HepG2 (cell line): Measurements from ENCODE around the gene C15orf62. TPM values are rescaled to one million over a fixed set of nuclear protein-coding genes. Genes with fewer than 3 reads are reported as not detected.

Experiments used
- ARID2 ChIP-seq: sonication (generic); formaldehyde crosslinking; IDR thresholded peaks from 2 replicates; pipeline ENCODE4 v1.8.1; 2022; ENCODE audit warnings: mild to moderate bottlenecking, missing genetic modification reagents, borderline replicate concordance
- CCAR2 ChIP-seq: fragments of 200-400 bp; formaldehyde crosslinking; optimal IDR thresholded peaks from 2 replicates; pipeline ENCODE3; 2018; ENCODE audit warnings: low read depth, mild to moderate bottlenecking, low read length, moderate library complexity
- ESRRA ChIP-seq: sonication (generic); formaldehyde crosslinking; IDR thresholded peaks from 2 replicates; pipeline ENCODE4 v1.5.1; 2020; ENCODE audit warnings: mild to moderate bottlenecking, low read depth, missing genetic modification reagents
- IRX3 ChIP-seq: sonication (generic); formaldehyde crosslinking; IDR thresholded peaks from 2 replicates; pipeline ENCODE4 v1.8.1; 2023; ENCODE audit warnings: mild to moderate bottlenecking, low read depth, missing genetic modification reagents, borderline replicate concordance
- ISL2 ChIP-seq: sonication (generic); formaldehyde crosslinking; IDR thresholded peaks from 2 replicates; pipeline ENCODE4 v1.5.0; 2020; ENCODE audit warnings: missing genetic modification reagents
- NR2F6 ChIP-seq, 2 experiments: IDR thresholded peaks; 2 replicates each; pipeline ENCODE4 v1.6.1; 2016; ENCODE audit warnings: antibody characterized with exemption in 1 of 2, mild to moderate bottlenecking in 1 of 2
- POGZ ChIP-seq: sonication (generic); formaldehyde crosslinking; IDR thresholded peaks from 2 replicates; pipeline ENCODE4 v1.4.0; 2020; ENCODE audit warnings: mild to moderate bottlenecking, missing genetic modification reagents
- PTBP1 ChIP-seq: fragments of 200-400 bp; formaldehyde crosslinking; IDR thresholded peaks from 2 replicates; pipeline ENCODE4 v1.6.1; 2018; ENCODE audit warnings: low read length, low read depth; ENCODE audit not compliant: poor library complexity, severe bottlenecking
- RARG ChIP-seq: sonication (generic); formaldehyde crosslinking; IDR thresholded peaks from 2 replicates; pipeline ENCODE4 v1.4.0; 2020; ENCODE audit warnings: low read depth, mild to moderate bottlenecking, missing genetic modification reagents
- TBX3 ChIP-seq: fragments of 450-650 bp; IDR thresholded peaks from 2 replicates; pipeline ENCODE4 v1.6.1; 2017; ENCODE audit warnings: antibody characterized with exemption, mild to moderate bottlenecking, inconsistent platforms, borderline replicate concordance
- THYN1 ChIP-seq: sonication (generic); formaldehyde crosslinking; IDR thresholded peaks from 2 replicates; pipeline ENCODE4 v1.8.1; 2023; ENCODE audit warnings: low read depth, mild to moderate bottlenecking, moderate library complexity, missing genetic modification reagents, borderline replicate concordance
- ZNF160 ChIP-seq: sonication (generic); formaldehyde crosslinking; IDR thresholded peaks from 2 replicates; pipeline ENCODE4 v1.8.0; 2022; ENCODE audit warnings: mild to moderate bottlenecking, inconsistent platforms, missing genetic modification reagents
- ZNF317 ChIP-seq: sonication (generic); formaldehyde crosslinking; IDR thresholded peaks from 2 replicates; pipeline ENCODE4 v1.5.0; 2020; ENCODE audit warnings: mild to moderate bottlenecking, missing genetic modification reagents
- ZNF569 ChIP-seq: sonication (generic); formaldehyde crosslinking; IDR thresholded peaks from 2 replicates; pipeline ENCODE4 v1.5.0; 2020; ENCODE audit warnings: mild to moderate bottlenecking, missing genetic modification reagents, moderate library complexity, borderline replicate concordance
- ZNF720 ChIP-seq: sonication (generic); formaldehyde crosslinking; IDR thresholded peaks from 2 replicates; pipeline ENCODE4 v1.4.0; 2020; ENCODE audit warnings: missing genetic modification reagents
- ZNF75D ChIP-seq: sonication (generic); formaldehyde crosslinking; IDR thresholded peaks from 2 replicates; pipeline ENCODE4 v1.8.1; 2023; ENCODE audit warnings: missing genetic modification reagents, mild to moderate bottlenecking, borderline replicate concordance
- polyA plus RNA-seq, 8 experiments: library from polyadenylated mRNA; depleted of rRNA in 3 of 8; stranded (reverse) in 7 of 8; unstranded in 1 of 8; fragments of >200 nt; fragmentation: Illumina TruSeq in 4 of 8; extraction: Trizol in 4 of 8; gene quantifications; 2 replicates each; pipeline versions ENCODE4 v1.2.1 to v1.2.3, GENCODE V29; 2011 to 2016; ENCODE audit warnings: low read depth in 4 of 8, missing spikeins in 1 of 8, mixed read lengths in 1 of 8; ENCODE audit not compliant: insufficient read depth in 1 of 8
- total RNA-seq, 5 experiments: library from RNA; depleted of rRNA; stranded (reverse); fragments of >200 nt; fragmentation: Illumina TruSeq; extraction: Trizol; gene quantifications; 2 replicates each; pipeline ENCODE4 v1.2.3, GENCODE V29; 2016; ENCODE audit warnings: low read depth in 1 of 5
- TF ChIP-seq, protein P1 (sequence below): sonication (generic); formaldehyde crosslinking; IDR thresholded peaks from 2 replicates; pipeline ENCODE4 v1.5.0; 2020; ENCODE audit warnings: mild to moderate bottlenecking, missing genetic modification reagents, borderline replicate concordance
- TF ChIP-seq, protein P2 (sequence below): sonication (generic); formaldehyde crosslinking; IDR thresholded peaks from 2 replicates; pipeline ENCODE4 v1.5.1; 2020; ENCODE audit warnings: mild to moderate bottlenecking, missing genetic modification reagents, borderline replicate concordance
- TF ChIP-seq, protein P3 (sequence below): sonication (generic); formaldehyde crosslinking; IDR thresholded peaks from 2 replicates; pipeline ENCODE4 v1.5.0; 2020; ENCODE audit warnings: missing genetic modification reagents
- TF ChIP-seq, protein P4 (sequence below): sonication (generic); formaldehyde crosslinking; IDR thresholded peaks from 2 replicates; pipeline ENCODE4 v1.4.0; 2020; ENCODE audit warnings: missing genetic modification reagents

The C15orf62 gene
- total and polyA plus RNA-seq, 2 of the 13 experiments (the other 11 are each of a cell fraction or from before 2014, with no cell fraction given) = 0.51 to 1.1 TPM

DNA sequence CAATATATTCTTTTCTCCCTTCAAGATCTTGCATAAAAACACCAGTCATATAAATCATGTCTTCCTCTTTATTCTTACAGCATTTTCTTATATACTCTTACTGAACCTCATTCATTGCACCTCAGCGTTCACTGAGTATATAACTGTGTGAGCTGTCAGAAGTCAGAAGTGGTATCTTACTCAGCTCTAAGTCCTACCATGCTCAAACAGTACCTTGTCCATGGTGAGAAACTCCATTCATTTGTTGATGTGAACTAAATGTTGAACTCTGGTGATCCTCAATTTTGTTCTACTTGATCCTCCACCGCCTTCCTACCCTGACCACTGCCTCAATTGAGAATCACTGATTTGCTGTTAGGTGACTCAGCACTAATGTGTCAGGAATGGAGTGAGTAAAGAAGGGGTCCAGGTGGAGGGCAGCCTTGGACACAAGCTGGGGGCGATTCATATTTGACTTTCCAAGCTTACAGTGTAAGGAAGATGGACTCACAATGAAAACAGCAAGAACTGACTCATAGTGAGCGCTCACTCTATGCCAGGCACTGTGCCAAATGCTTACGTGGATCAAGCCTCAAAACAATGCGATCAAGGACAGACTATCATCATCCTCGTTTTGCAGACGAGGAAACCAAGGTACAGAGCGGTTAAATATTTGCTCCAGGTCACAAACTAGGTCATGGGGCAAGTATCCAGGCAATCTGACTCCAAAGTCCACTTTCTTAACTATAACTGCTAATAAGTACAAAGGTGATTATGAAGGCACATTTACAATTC, 23.6 kb downstream of the C15orf62 start (continued):
- TF ChIP-seq, protein P1, sequence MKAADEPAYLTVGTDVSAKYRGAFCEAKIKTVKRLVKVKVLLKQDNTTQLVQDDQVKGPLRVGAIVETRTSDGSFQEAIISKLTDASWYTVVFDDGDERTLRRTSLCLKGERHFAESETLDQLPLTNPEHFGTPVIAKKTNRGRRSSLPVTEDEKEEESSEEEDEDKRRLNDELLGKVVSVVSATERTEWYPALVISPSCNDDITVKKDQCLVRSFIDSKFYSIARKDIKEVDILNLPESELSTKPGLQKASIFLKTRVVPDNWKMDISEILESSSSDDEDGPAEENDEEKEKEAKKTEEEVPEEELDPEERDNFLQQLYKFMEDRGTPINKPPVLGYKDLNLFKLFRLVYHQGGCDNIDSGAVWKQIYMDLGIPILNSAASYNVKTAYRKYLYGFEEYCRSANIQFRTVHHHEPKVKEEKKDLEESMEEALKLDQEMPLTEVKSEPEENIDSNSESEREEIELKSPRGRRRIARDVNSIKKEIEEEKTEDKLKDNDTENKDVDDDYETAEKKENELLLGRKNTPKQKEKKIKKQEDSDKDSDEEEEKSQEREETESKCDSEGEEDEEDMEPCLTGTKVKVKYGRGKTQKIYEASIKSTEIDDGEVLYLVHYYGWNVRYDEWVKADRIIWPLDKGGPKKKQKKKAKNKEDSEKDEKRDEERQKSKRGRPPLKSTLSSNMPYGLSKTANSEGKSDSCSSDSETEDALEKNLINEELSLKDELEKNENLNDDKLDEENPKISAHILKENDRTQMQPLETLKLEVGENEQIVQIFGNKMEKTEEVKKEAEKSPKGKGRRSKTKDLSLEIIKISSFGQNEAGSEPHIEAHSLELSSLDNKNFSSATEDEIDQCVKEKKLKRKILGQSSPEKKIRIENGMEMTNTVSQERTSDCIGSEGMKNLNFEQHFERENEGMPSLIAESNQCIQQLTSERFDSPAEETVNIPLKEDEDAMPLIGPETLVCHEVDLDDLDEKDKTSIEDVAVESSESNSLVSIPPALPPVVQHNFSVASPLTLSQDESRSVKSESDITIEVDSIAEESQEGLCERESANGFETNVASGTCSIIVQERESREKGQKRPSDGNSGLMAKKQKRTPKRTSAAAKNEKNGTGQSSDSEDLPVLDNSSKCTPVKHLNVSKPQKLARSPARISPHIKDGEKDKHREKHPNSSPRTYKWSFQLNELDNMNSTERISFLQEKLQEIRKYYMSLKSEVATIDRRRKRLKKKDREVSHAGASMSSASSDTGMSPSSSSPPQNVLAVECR (CRISPR knock-in tag) = no peak
- TF ChIP-seq IRX3 (CRISPR knock-in tag) (no peak), TBX3 (no peak), ZNF160 (CRISPR knock-in tag) (no peak), RARG (CRISPR knock-in tag) (no peak), PTBP1 (no peak), ZNF317 (CRISPR knock-in tag) (peak; percentile 94), NR2F6 (IDR thresholded peaks at IDR 0.05) (peak; percentile 95), NR2F6 (CRISPR knock-in tag; IDR thresholded peaks at IDR 0.05) (peak; percentile 95), ZNF720 (CRISPR knock-in tag) (no peak), POGZ (CRISPR knock-in tag) (peak; percentile 65; the same call in 1 of the 2 replicates), ZNF569 (CRISPR knock-in tag) (no peak), ISL2 (CRISPR knock-in tag) (peak; percentile 37; the same call in 1 of the 2 replicates), ARID2 (CRISPR knock-in tag) (no peak), ESRRA (CRISPR knock-in tag) (no peak; the same call in 1 of the 2 replicates), CCAR2 (no peak), THYN1 (CRISPR knock-in tag) (no peak), ZNF75D (CRISPR knock-in tag) (no peak)
- TF ChIP-seq, protein P2, sequence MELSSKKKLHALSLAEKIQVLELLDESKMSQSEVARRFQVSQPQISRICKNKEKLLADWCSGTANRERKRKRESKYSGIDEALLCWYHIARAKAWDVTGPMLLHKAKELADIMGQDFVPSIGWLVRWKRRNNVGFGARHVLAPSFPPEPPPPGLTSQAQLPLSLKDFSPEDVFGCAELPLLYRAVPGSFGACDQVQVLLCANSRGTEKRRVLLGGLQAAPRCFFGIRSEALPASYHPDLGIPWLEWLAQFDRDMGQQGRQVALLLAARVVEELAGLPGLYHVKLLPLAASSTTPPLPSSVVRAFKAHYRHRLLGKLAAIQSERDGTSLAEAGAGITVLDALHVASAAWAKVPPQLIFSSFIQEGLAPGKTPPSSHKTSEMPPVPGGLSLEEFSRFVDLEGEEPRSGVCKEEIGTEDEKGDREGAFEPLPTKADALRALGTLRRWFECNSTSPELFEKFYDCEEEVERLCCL (CRISPR knock-in tag) = no peak
- TF ChIP-seq, protein P3, sequence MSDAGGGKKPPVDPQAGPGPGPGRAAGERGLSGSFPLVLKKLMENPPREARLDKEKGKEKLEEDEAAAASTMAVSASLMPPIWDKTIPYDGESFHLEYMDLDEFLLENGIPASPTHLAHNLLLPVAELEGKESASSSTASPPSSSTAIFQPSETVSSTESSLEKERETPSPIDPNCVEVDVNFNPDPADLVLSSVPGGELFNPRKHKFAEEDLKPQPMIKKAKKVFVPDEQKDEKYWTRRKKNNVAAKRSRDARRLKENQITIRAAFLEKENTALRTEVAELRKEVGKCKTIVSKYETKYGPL (CRISPR knock-in tag) = no peak
- TF ChIP-seq, protein P4, sequence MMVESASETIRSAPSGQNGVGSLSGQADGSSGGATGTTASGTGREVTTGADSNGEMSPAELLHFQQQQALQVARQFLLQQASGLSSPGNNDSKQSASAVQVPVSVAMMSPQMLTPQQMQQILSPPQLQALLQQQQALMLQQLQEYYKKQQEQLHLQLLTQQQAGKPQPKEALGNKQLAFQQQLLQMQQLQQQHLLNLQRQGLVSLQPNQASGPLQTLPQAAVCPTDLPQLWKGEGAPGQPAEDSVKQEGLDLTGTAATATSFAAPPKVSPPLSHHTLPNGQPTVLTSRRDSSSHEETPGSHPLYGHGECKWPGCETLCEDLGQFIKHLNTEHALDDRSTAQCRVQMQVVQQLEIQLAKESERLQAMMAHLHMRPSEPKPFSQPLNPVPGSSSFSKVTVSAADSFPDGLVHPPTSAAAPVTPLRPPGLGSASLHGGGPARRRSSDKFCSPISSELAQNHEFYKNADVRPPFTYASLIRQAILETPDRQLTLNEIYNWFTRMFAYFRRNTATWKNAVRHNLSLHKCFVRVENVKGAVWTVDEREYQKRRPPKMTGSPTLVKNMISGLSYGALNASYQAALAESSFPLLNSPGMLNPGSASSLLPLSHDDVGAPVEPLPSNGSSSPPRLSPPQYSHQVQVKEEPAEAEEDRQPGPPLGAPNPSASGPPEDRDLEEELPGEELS (CRISPR knock-in tag) = 0 out of 2 replicates have a peak, but pooled peaks have one; percentile 21
